HepG2 (cell line): ENCODE measurements around the gene ZNF415.

Experiments
- CHD4 ChIP-seq: fragments of 200-600 bp; sonication (generic); IDR thresholded peaks from 2 replicates; pipeline ENCODE4 v1.7.0; 2017; ENCODE audit warnings: mild to moderate bottlenecking, low read length, borderline replicate concordance
- CTCF ChIP-seq: sonication (generic); formaldehyde crosslinking; IDR thresholded peaks from 2 replicates; pipeline ENCODE4 v1.5.0; 2020; ENCODE audit warnings: mild to moderate bottlenecking, missing genetic modification reagents, moderate library complexity
- FOXJ3 ChIP-seq: sonication (generic); formaldehyde crosslinking; IDR thresholded peaks from 2 replicates; pipeline ENCODE4 v1.4.0; 2020; ENCODE audit warnings: missing genetic modification reagents, mild to moderate bottlenecking, borderline replicate concordance
- KLF11 ChIP-seq: IDR thresholded peaks from 2 replicates; pipeline ENCODE4 v1.6.1; 2016; ENCODE audit warnings: missing compliant biosample characterization
- NFE2L1 ChIP-seq: sonication (generic); formaldehyde crosslinking; IDR thresholded peaks from 2 replicates; pipeline ENCODE4 v1.4.0; 2020; ENCODE audit warnings: missing genetic modification reagents, mild to moderate bottlenecking, borderline replicate concordance
- YY1 ChIP-seq: IDR thresholded peaks from 2 replicates; pipeline ENCODE4 v1.6.1; 2011; ENCODE audit warnings: low read length, low read depth, moderate library complexity, mild to moderate bottlenecking; ENCODE audit not compliant: insufficient read depth, insufficient replicate concordance
- ZNF292 ChIP-seq: sonication (generic); formaldehyde crosslinking; IDR thresholded peaks from 2 replicates; pipeline ENCODE4 v1.8.1; 2022; ENCODE audit warnings: mild to moderate bottlenecking, low read depth, missing genetic modification reagents, borderline replicate concordance

GRCh38 chr19:53091413-53092254 is 41.1 kb downstream of the ZNF415 start:
- TF ChIP-seq KLF11, result no peak
- no peak for TF ChIP-seq YY1
- no peak for TF ChIP-seq NFE2L1 (CRISPR knock-in tag)
- TF ChIP-seq ZNF292 (CRISPR knock-in tag), result no peak
- no peak for TF ChIP-seq FOXJ3
- TF ChIP-seq CTCF, result no peak
- TF ChIP-seq CHD4, result no peak
